ENCODE results near the gene FUCA1. TPM values are rescaled to one million over a fixed set of nuclear protein-coding genes. Genes with fewer than 3 reads are reported as not detected.

FUCA1 gene
- total RNA-seq, 1 donor from 2014 or later: 21.1 TPM

- TF ChIP-seq, protein P1, sequence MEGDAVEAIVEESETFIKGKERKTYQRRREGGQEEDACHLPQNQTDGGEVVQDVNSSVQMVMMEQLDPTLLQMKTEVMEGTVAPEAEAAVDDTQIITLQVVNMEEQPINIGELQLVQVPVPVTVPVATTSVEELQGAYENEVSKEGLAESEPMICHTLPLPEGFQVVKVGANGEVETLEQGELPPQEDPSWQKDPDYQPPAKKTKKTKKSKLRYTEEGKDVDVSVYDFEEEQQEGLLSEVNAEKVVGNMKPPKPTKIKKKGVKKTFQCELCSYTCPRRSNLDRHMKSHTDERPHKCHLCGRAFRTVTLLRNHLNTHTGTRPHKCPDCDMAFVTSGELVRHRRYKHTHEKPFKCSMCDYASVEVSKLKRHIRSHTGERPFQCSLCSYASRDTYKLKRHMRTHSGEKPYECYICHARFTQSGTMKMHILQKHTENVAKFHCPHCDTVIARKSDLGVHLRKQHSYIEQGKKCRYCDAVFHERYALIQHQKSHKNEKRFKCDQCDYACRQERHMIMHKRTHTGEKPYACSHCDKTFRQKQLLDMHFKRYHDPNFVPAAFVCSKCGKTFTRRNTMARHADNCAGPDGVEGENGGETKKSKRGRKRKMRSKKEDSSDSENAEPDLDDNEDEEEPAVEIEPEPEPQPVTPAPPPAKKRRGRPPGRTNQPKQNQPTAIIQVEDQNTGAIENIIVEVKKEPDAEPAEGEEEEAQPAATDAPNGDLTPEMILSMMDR (IDR thresholded peaks at IDR 0.05; ENCODE audit: insufficient read depth, low read length, severe bottlenecking): no peak
- DNase-seq (ENCODE audit: low read depth): no peak
- Histone ChIP-seq H3K4me3 (ENCODE audit: low read depth, low read length) (no peak overlapping the region), H3K36me3 (ENCODE audit: control insufficient read depth, insufficient read depth, low read length) (no peaks in the 10 kb centered on the region), H3K27me3 (ENCODE audit: control insufficient read depth, insufficient read depth, low read length) (no peaks in the 10 kb centered on the region)
- no peak for FAIRE-seq
Measured at GRCh38 chr1:23885222-23885621, 17.1 kb upstream of the FUCA1 start.

DNA sequence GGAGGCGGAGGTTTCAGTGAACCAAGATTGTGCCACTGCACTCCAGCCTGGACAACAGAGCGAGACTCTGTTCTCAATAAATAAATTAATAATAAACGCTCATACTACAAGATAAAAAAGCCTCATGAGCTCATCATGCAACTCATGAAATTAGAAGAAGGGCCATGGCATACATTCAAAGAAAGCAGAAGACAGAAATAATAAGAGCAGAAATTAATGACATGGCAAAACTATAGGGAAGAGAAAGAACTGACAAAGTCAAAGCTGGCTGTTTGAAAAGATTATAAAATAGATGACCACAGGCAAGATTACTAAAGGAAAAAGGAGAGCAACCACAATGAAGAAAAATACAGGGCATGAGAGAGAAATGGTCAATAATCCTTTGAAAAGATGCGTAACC lies 14.7 kb upstream of the FUCA1 start:
- TF ChIP-seq, protein P1 (IDR thresholded peaks at IDR 0.05; ENCODE audit: insufficient read depth, low read length, severe bottlenecking): no peak
- FAIRE-seq: no peak
- no peaks in the 10 kb centered on the region for H3K36me3 ChIP-seq (ENCODE audit: control insufficient read depth, insufficient read depth, low read length)
- no peak overlapping the region for H3K4me3 ChIP-seq (ENCODE audit: low read depth, low read length)
- no peaks in the 10 kb centered on the region for H3K27me3 ChIP-seq (ENCODE audit: control insufficient read depth, insufficient read depth, low read length)
- DNase-seq (ENCODE audit: low read depth): no peak

- Histone ChIP-seq H3K27me3 (ENCODE audit: control insufficient read depth, insufficient read depth, low read length) (no peaks in the 10 kb centered on the region), H3K36me3 (ENCODE audit: control insufficient read depth, insufficient read depth, low read length) (no peaks in the 10 kb centered on the region), H3K4me3 (ENCODE audit: low read depth, low read length) (no peak overlapping the region)
- DNase-seq (ENCODE audit: low read depth) (no peak), FAIRE-seq (no peak)
- TF ChIP-seq, protein P1 (IDR thresholded peaks at IDR 0.05; ENCODE audit: insufficient read depth, low read length, severe bottlenecking): no peak
Measured at GRCh38 chr1:23879809-23880208, 11.7 kb upstream of the FUCA1 start.

- no peak for FAIRE-seq
- Histone ChIP-seq H3K36me3 (ENCODE audit: control insufficient read depth, insufficient read depth, low read length) (no peaks in the 10 kb centered on the region), H3K27me3 (ENCODE audit: control insufficient read depth, insufficient read depth, low read length) (no peaks in the 10 kb centered on the region), H3K4me3 (ENCODE audit: low read depth, low read length) (no peak overlapping the region)
- no peak for DNase-seq (ENCODE audit: low read depth)
- TF ChIP-seq, protein P1 (IDR thresholded peaks at IDR 0.05; ENCODE audit: insufficient read depth, low read length, severe bottlenecking): no peak
Measured at GRCh38 chr1:23878668-23879067, 10.6 kb upstream of the FUCA1 start.

GRCh38 chr1:23875382-23875781 lies 7.3 kb upstream of the FUCA1 start:
- no peak for FAIRE-seq
- TF ChIP-seq, protein P1 (IDR thresholded peaks at IDR 0.05; ENCODE audit: insufficient read depth, low read length, severe bottlenecking): no peak

DNA sequence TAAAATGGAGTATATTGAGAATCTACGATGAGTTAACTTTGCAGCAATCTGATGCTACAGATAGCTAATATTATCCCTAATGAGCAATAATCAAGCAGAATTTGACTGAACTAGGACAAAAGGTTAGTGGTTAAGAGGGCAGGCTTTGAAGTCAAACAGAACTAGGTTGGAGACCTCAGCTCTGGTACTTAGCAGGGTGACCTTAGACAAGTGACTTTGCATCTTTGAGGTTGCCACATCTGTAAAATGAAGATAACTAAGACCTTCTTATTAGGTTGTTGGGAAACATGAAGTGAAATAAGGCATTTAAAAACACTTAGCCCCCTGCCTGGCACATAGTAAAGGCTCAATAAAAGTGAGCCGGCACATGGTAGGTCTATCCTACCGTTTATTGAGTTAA lies 4.3 kb upstream of the FUCA1 start:
- no peak for DNase-seq (ENCODE audit: low read depth)
- no peak overlapping the region for H3K4me3 ChIP-seq (ENCODE audit: low read depth, low read length)
- FAIRE-seq: no peak
- H3K36me3 ChIP-seq (ENCODE audit: control insufficient read depth, insufficient read depth, low read length): no peaks in the 10 kb centered on the region
- TF ChIP-seq, protein P1 (IDR thresholded peaks at IDR 0.05; ENCODE audit: insufficient read depth, low read length, severe bottlenecking): no peak
- peaks cover 2% of the 10 kb centered on the region for H3K27me3 ChIP-seq (ENCODE audit: control insufficient read depth, insufficient read depth, low read length)

More at GRCh38 chr1:23875382-23875781, 7.3 kb upstream of the FUCA1 start:
- H3K36me3 ChIP-seq (ENCODE audit: control insufficient read depth, insufficient read depth, low read length): no peaks in the 10 kb centered on the region
- H3K4me3 ChIP-seq (ENCODE audit: low read depth, low read length): no peak overlapping the region
- DNase-seq (ENCODE audit: low read depth): no peak
- H3K27me3 ChIP-seq (ENCODE audit: control insufficient read depth, insufficient read depth, low read length): no peaks in the 10 kb centered on the region

Data from bronchial epithelial cell (primary cell).